Vagina (tissue), 2 donors: ENCODE data around the gene SHC1.

ENCODE experiments used
- POLR2A ChIP-seq, 2 donors: fragments of 450-650 bp; IDR thresholded peaks; one replicate each; pipeline ENCODE4 v1.6.1; 2017; ENCODE audit warnings: antibody characterized with exemption in 2 of 2, mild to moderate bottlenecking in 2 of 2, moderate library complexity in 2 of 2
- POLR2AphosphoS5 ChIP-seq, 2 donors: sonication (generic); formaldehyde crosslinking; IDR thresholded peaks; one replicate each; pipeline ENCODE4 v1.9.0; 2017; ENCODE audit warnings: antibody characterized with exemption in 2 of 2, mild to moderate bottlenecking in 2 of 2, low read depth in 1 of 2; ENCODE audit not compliant: insufficient read depth in 1 of 2
- TF ChIP-seq, protein P1 (sequence below), 3 experiments: fragments of 450-650 bp in 2 of 3; fragments of 200-600 bp in 1 of 3; sonication (generic) in 1 of 3; IDR thresholded peaks; one replicate each; pipeline ENCODE4 v1.5.1; 2017 to 2019; ENCODE audit warnings: antibody characterized with exemption in 3 of 3, mild to moderate bottlenecking in 2 of 3, moderate library complexity in 2 of 3

- no peak for TF ChIP-seq POLR2A (IDR thresholded peaks at IDR 0.05)
- TF ChIP-seq, protein P1, sequence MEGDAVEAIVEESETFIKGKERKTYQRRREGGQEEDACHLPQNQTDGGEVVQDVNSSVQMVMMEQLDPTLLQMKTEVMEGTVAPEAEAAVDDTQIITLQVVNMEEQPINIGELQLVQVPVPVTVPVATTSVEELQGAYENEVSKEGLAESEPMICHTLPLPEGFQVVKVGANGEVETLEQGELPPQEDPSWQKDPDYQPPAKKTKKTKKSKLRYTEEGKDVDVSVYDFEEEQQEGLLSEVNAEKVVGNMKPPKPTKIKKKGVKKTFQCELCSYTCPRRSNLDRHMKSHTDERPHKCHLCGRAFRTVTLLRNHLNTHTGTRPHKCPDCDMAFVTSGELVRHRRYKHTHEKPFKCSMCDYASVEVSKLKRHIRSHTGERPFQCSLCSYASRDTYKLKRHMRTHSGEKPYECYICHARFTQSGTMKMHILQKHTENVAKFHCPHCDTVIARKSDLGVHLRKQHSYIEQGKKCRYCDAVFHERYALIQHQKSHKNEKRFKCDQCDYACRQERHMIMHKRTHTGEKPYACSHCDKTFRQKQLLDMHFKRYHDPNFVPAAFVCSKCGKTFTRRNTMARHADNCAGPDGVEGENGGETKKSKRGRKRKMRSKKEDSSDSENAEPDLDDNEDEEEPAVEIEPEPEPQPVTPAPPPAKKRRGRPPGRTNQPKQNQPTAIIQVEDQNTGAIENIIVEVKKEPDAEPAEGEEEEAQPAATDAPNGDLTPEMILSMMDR (IDR thresholded peaks at IDR 0.05), result no peak
- no peak for TF ChIP-seq POLR2AphosphoS5 (IDR thresholded peaks at IDR 0.05; ENCODE audit: insufficient read depth in 1 of 2, low read depth in 1 of 2)
Observed at GRCh38 chr1:155015527-155016230, 45.1 kb upstream of the SHC1 start.
